Measurements from ENCODE around the gene APOBEC3A. TPM values are rescaled to one million over a fixed set of nuclear protein-coding genes. Genes with fewer than 3 reads are reported as not detected.

Gene APOBEC3A
- total and polyA plus RNA-seq, 2 of the 13 experiments (the other 11 are each of a cell fraction or from before 2014, with no cell fraction given) = not detected

DNA sequence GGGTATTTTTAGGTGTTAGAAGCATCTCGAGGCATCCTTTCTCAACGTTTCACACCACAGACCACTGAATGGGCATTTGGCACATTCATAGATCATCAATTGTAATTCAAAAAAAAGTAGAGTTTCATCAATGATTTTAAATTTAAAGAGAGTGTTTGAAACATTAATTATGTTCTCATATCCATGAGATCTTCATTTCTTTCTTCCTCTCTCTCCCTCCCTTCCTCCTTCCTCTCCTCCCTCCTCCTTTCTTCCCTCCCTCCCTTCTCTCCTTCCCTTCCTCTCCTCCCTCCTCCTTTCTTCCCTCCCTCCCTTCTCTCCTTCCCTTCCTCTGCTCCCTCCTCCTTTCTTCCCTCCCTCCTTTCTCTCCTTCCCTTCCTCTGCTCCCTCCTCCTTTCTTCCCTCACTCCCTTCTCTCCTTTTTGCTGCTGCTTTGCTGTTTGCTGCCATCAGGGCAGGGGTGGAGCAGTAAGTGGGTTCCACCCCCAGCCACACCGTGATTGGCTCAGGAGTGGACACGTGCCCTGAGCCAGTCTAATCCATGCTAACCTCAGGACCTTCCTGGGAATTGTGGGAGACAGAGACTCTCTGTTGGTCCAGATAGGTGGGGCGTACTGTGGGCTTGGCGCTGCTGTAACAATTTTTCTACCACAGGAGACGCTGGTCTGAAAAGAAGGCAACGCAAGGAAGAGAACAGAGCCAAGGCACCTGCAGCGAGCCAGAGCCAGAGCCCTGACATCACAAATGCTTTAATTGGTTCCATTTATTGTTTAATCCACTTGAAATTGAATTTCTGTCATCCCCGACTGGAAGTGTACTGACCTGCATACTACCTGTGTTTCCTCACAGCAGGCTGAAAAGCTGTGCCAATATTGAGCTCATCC lies 33.7 kb upstream of the APOBEC3A start (continued):
- TF ChIP-seq ZNF768 (CRISPR knock-in tag; IDR thresholded peaks at IDR 0.05) = no peak
- TF ChIP-seq, protein P1, sequence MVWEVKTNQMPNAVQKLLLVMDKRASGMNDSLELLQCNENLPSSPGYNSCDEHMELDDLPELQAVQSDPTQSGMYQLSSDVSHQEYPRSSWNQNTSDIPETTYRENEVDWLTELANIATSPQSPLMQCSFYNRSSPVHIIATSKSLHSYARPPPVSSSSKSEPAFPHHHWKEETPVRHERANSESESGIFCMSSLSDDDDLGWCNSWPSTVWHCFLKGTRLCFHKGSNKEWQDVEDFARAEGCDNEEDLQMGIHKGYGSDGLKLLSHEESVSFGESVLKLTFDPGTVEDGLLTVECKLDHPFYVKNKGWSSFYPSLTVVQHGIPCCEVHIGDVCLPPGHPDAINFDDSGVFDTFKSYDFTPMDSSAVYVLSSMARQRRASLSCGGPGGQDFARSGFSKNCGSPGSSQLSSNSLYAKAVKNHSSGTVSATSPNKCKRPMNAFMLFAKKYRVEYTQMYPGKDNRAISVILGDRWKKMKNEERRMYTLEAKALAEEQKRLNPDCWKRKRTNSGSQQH (CRISPR knock-in tag; IDR thresholded peaks at IDR 0.05; ENCODE audit: low read depth) = no peak
- TF ChIP-seq NAIF1 (CRISPR knock-in tag; IDR thresholded peaks at IDR 0.05; ENCODE audit: borderline replicate concordance) = no peak
- TF ChIP-seq, protein P2, sequence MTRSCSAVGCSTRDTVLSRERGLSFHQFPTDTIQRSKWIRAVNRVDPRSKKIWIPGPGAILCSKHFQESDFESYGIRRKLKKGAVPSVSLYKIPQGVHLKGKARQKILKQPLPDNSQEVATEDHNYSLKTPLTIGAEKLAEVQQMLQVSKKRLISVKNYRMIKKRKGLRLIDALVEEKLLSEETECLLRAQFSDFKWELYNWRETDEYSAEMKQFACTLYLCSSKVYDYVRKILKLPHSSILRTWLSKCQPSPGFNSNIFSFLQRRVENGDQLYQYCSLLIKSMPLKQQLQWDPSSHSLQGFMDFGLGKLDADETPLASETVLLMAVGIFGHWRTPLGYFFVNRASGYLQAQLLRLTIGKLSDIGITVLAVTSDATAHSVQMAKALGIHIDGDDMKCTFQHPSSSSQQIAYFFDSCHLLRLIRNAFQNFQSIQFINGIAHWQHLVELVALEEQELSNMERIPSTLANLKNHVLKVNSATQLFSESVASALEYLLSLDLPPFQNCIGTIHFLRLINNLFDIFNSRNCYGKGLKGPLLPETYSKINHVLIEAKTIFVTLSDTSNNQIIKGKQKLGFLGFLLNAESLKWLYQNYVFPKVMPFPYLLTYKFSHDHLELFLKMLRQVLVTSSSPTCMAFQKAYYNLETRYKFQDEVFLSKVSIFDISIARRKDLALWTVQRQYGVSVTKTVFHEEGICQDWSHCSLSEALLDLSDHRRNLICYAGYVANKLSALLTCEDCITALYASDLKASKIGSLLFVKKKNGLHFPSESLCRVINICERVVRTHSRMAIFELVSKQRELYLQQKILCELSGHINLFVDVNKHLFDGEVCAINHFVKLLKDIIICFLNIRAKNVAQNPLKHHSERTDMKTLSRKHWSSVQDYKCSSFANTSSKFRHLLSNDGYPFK (CRISPR knock-in tag; IDR thresholded peaks at IDR 0.05; ENCODE audit: borderline replicate concordance) = no peak
- TF ChIP-seq, protein P3, sequence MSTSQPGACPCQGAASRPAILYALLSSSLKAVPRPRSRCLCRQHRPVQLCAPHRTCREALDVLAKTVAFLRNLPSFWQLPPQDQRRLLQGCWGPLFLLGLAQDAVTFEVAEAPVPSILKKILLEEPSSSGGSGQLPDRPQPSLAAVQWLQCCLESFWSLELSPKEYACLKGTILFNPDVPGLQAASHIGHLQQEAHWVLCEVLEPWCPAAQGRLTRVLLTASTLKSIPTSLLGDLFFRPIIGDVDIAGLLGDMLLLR (CRISPR knock-in tag; IDR thresholded peaks at IDR 0.05) = no peak
- TF ChIP-seq BORCS8-MEF2B (CRISPR knock-in tag; IDR thresholded peaks at IDR 0.05) = no peak
- no peak for TF ChIP-seq KDM4B (CRISPR knock-in tag; IDR thresholded peaks at IDR 0.05)
- TF ChIP-seq ZEB1 (IDR thresholded peaks at IDR 0.05; ENCODE audit: insufficient replicate concordance, low read depth) = no peak
- TF ChIP-seq NFATC3 (CRISPR knock-in tag; IDR thresholded peaks at IDR 0.05) = no peak
- TF ChIP-seq ZNF282 (IDR thresholded peaks at IDR 0.05; ENCODE audit: partially characterized antibody) = no peak
- TF ChIP-seq NFIB (CRISPR knock-in tag; IDR thresholded peaks at IDR 0.05; ENCODE audit: borderline replicate concordance) = no peak
- TF ChIP-seq PHF5A (CRISPR knock-in tag; IDR thresholded peaks at IDR 0.05; ENCODE audit: low read depth, unreplicated experiment) = no peak
- no peak for TF ChIP-seq EP300 (IDR thresholded peaks at IDR 0.05; ENCODE audit: low read depth in 2 of 2, low read length in 2 of 2)
- TF ChIP-seq EP300 (CRISPR knock-in tag; IDR thresholded peaks at IDR 0.05; ENCODE audit: borderline replicate concordance) = no peak
- no peak for TF ChIP-seq TARDBP (CRISPR knock-in tag; IDR thresholded peaks at IDR 0.05)
- TF ChIP-seq, protein P4, sequence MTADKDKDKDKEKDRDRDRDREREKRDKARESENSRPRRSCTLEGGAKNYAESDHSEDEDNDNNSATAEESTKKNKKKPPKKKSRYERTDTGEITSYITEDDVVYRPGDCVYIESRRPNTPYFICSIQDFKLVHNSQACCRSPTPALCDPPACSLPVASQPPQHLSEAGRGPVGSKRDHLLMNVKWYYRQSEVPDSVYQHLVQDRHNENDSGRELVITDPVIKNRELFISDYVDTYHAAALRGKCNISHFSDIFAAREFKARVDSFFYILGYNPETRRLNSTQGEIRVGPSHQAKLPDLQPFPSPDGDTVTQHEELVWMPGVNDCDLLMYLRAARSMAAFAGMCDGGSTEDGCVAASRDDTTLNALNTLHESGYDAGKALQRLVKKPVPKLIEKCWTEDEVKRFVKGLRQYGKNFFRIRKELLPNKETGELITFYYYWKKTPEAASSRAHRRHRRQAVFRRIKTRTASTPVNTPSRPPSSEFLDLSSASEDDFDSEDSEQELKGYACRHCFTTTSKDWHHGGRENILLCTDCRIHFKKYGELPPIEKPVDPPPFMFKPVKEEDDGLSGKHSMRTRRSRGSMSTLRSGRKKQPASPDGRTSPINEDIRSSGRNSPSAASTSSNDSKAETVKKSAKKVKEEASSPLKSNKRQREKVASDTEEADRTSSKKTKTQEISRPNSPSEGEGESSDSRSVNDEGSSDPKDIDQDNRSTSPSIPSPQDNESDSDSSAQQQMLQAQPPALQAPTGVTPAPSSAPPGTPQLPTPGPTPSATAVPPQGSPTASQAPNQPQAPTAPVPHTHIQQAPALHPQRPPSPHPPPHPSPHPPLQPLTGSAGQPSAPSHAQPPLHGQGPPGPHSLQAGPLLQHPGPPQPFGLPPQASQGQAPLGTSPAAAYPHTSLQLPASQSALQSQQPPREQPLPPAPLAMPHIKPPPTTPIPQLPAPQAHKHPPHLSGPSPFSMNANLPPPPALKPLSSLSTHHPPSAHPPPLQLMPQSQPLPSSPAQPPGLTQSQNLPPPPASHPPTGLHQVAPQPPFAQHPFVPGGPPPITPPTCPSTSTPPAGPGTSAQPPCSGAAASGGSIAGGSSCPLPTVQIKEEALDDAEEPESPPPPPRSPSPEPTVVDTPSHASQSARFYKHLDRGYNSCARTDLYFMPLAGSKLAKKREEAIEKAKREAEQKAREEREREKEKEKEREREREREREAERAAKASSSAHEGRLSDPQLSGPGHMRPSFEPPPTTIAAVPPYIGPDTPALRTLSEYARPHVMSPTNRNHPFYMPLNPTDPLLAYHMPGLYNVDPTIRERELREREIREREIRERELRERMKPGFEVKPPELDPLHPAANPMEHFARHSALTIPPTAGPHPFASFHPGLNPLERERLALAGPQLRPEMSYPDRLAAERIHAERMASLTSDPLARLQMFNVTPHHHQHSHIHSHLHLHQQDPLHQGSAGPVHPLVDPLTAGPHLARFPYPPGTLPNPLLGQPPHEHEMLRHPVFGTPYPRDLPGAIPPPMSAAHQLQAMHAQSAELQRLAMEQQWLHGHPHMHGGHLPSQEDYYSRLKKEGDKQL (CRISPR knock-in tag; IDR thresholded peaks at IDR 0.05; ENCODE audit: low read depth) = no peak
- TF ChIP-seq CHD4 (IDR thresholded peaks at IDR 0.05; ENCODE audit: borderline replicate concordance, low read length) = no peak
- no peak for TF ChIP-seq MYC (CRISPR knock-in tag; IDR thresholded peaks at IDR 0.05; ENCODE audit: borderline replicate concordance)
- no peak for TF ChIP-seq TCF7 (IDR thresholded peaks at IDR 0.05; ENCODE audit: low read depth)
